ENCODE measurements around the gene FOXN3. TPM values are rescaled to one million over a fixed set of nuclear protein-coding genes. Genes with fewer than 3 reads are reported as not detected.
A peak's percentile ranks its signal among the peaks of the same experiment; 100 is the strongest.

FOXN3 gene
- 9.8 and 12.0 TPM in 2 replicates for polyA plus RNA-seq (2012; rRNA removed)
- polyA plus RNA-seq (2012; cell fraction: cytosol; rRNA removed), result 10.5 and 11.9 TPM in 2 replicates
- polyA plus RNA-seq (2012; cell fraction: nucleus; rRNA removed), result 9.6 and 9.8 TPM in 2 replicates

- Histone ChIP-seq H3K9ac (peak within 1 kb of the TSS; percentile 91), H4K20me1 (ENCODE audit: insufficient read depth) (no peaks in the 10 kb centered on the region), H3K79me2 (ENCODE audit: insufficient read depth) (peaks cover 19% of the 10 kb centered on the region), H3K27ac (ENCODE audit: low read depth in 2 of 2, low read length in 1 of 2) (peak within 1 kb of the TSS; percentile 84 to 90), H3F3A (replicated peaks; ENCODE audit: insufficient read depth) (no peaks in the 10 kb centered on the region), H3K27me3 (ENCODE audit: insufficient read depth) (no peaks in the 10 kb centered on the region), H3K9me2 (no peaks in the 10 kb centered on the region), H3K36me3 (replicated peaks in 1 of 2; ENCODE audit: control insufficient read depth in 1 of 2, insufficient read depth in 2 of 2, low read length in 1 of 2) (peaks cover 0 to 7% of the 10 kb centered on the region in 2 experiments), H3K4me2 (peak within 1 kb of the TSS; percentile 98), H3K4me3 (ENCODE audit: low read depth in 2 of 2, low read length in 1 of 2) (peak within 1 kb of the TSS; percentile 78 to 92), H2AFZ (ENCODE audit: low read depth) (peak within 1 kb of the TSS; percentile 90; the same call in 1 of the 2 replicates), H3K9me3 (no peaks in the 10 kb centered on the region), H3K4me1 (ENCODE audit: control insufficient read depth in 1 of 2, insufficient read depth in 2 of 2, low read depth in 1 of 2, low read length in 1 of 2) (peaks cover 9 to 20% of the 10 kb centered on the region in 2 experiments; a peak in 3 of 4 replicates)
- peak; percentile 96 for DNase-seq
- ChIA-PET POLR2A (no interaction called here), CTCF (no interaction called here)
- under 1% methylated on average over 18 of the region's 54 CpGs for WGBS (ENCODE audit: low lambda C conversion rate)
- TF ChIP-seq, protein P1, sequence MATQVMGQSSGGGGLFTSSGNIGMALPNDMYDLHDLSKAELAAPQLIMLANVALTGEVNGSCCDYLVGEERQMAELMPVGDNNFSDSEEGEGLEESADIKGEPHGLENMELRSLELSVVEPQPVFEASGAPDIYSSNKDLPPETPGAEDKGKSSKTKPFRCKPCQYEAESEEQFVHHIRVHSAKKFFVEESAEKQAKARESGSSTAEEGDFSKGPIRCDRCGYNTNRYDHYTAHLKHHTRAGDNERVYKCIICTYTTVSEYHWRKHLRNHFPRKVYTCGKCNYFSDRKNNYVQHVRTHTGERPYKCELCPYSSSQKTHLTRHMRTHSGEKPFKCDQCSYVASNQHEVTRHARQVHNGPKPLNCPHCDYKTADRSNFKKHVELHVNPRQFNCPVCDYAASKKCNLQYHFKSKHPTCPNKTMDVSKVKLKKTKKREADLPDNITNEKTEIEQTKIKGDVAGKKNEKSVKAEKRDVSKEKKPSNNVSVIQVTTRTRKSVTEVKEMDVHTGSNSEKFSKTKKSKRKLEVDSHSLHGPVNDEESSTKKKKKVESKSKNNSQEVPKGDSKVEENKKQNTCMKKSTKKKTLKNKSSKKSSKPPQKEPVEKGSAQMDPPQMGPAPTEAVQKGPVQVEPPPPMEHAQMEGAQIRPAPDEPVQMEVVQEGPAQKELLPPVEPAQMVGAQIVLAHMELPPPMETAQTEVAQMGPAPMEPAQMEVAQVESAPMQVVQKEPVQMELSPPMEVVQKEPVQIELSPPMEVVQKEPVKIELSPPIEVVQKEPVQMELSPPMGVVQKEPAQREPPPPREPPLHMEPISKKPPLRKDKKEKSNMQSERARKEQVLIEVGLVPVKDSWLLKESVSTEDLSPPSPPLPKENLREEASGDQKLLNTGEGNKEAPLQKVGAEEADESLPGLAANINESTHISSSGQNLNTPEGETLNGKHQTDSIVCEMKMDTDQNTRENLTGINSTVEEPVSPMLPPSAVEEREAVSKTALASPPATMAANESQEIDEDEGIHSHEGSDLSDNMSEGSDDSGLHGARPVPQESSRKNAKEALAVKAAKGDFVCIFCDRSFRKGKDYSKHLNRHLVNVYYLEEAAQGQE (IDR thresholded peaks at IDR 0.05; ENCODE audit: low read depth, low read length), result no peak
- TF ChIP-seq TEAD4 (IDR thresholded peaks at IDR 0.05; ENCODE audit: borderline replicate concordance, insufficient read depth) (no peak), CTCF (IDR thresholded peaks at IDR 0.05) (no peak), YY1 (IDR thresholded peaks at IDR 0.05; ENCODE audit: low read depth) (no peak), RXRA (IDR thresholded peaks at IDR 0.05; ENCODE audit: borderline replicate concordance, low read depth) (no peak), MAX (IDR thresholded peaks at IDR 0.05; ENCODE audit: low read depth) (peak; percentile 61; the same call in 1 of the 2 replicates), EZH2phosphoT487 (IDR thresholded peaks at IDR 0.05; ENCODE audit: borderline replicate concordance, low read depth) (no peak), SIN3A (IDR thresholded peaks at IDR 0.05; ENCODE audit: borderline replicate concordance, low read depth, low read length) (peak; percentile 44; the same call in 1 of the 2 replicates), ELF1 (IDR thresholded peaks at IDR 0.05) (no peak), GATA2 (CRISPR knock-in tag; IDR thresholded peaks at IDR 0.05) (no peak), NFIC (IDR thresholded peaks at IDR 0.05; ENCODE audit: borderline replicate concordance) (no peak), JUND (IDR thresholded peaks at IDR 0.05) (no peak), FOXM1 (IDR thresholded peaks at IDR 0.05; ENCODE audit: low read depth) (no peak), RCOR1 (IDR thresholded peaks at IDR 0.05; ENCODE audit: low read length) (no peak), EP300 (IDR thresholded peaks at IDR 0.05; ENCODE audit: borderline replicate concordance in 1 of 2, low read depth in 1 of 2, low read length in 1 of 2) (peak in 1 of 2 experiments; percentile 31; a peak in 1 of 4 replicates), ZBTB33 (IDR thresholded peaks at IDR 0.05; ENCODE audit: borderline replicate concordance, low read depth) (no peak), CHD2 (IDR thresholded peaks at IDR 0.05; ENCODE audit: low read length, partially characterized antibody) (peak; percentile 54), IRF3 (IDR thresholded peaks at IDR 0.05; ENCODE audit: low read depth, low read length) (no peak), RFX5 (IDR thresholded peaks at IDR 0.05; ENCODE audit: low read length) (no peak), GABPA (IDR thresholded peaks at IDR 0.05; ENCODE audit: low read depth) (no peak), POLR2AphosphoS5 (IDR thresholded peaks at IDR 0.05; ENCODE audit: low read depth, low read length) (no peak)
- TF ChIP-seq, protein P2, sequence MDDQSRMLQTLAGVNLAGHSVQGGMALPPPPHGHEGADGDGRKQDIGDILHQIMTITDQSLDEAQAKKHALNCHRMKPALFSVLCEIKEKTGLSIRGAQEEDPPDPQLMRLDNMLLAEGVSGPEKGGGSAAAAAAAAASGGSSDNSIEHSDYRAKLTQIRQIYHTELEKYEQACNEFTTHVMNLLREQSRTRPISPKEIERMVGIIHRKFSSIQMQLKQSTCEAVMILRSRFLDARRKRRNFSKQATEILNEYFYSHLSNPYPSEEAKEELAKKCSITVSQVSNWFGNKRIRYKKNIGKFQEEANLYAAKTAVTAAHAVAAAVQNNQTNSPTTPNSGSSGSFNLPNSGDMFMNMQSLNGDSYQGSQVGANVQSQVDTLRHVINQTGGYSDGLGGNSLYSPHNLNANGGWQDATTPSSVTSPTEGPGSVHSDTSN (IDR thresholded peaks at IDR 0.05), result no peak
- TF ChIP-seq, protein P3, sequence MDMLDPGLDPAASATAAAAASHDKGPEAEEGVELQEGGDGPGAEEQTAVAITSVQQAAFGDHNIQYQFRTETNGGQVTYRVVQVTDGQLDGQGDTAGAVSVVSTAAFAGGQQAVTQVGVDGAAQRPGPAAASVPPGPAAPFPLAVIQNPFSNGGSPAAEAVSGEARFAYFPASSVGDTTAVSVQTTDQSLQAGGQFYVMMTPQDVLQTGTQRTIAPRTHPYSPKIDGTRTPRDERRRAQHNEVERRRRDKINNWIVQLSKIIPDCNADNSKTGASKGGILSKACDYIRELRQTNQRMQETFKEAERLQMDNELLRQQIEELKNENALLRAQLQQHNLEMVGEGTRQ (IDR thresholded peaks at IDR 0.05; ENCODE audit: borderline replicate concordance, low read depth, low read length), result peak; percentile 32; the same call in 1 of the 2 replicates
Observed at GRCh38 chr14:89417091-89417464, at the start of gene FOXN3. Gene FOXN3 (minus strand): TSS chr14:89417233. CDS start chr14:89412476, 4,757 bp downstream.

All from SK-N-SH (cell line).